Activated CD4-positive, alpha-beta memory T cell treated with anti-CD3 and anti-CD28 coated beads, Interleukin-2, amount 10 ng/mL, durations not matched to agents 7 days and 5 days (primary cell): ENCODE data around the gene GALNT8. TPM values are rescaled to one million over a fixed set of nuclear protein-coding genes. Genes with fewer than 3 reads are reported as not detected.

Experiments
- CTCF ChIA-PET: fragments of 350-600 bp; sonication (Branson Sonifier 250); formaldehyde crosslinking; loops from one replicate; lab custom pipeline; 2021; ENCODE audit warnings: antibody characterized with exemption, inconsistent platforms; lab: Charles Lee
- POLR2A ChIA-PET: fragments of 350-600 bp; sonication (Branson Sonifier 250); formaldehyde crosslinking; loops from one replicate; lab custom pipeline; 2021; ENCODE audit warnings: antibody characterized with exemption; lab: Charles Lee
- DNase-seq: peaks from one replicate; pipeline ENCODE4 v3.0.0-alpha.2; 2020
- H3K27ac Mint-ChIP-seq: one replicate; pipeline ENCODE4 v1.8.0; 2021; ENCODE audit warnings: mild to moderate bottlenecking, mixed read lengths
- H3K27me3 Mint-ChIP-seq: one replicate; pipeline ENCODE4 v1.8.0; 2021; ENCODE audit warnings: mixed read lengths
- H3K36me3 Mint-ChIP-seq: one replicate; pipeline ENCODE4 v1.8.0; 2021; ENCODE audit warnings: low read depth, mixed read lengths
- H3K4me1 Mint-ChIP-seq: one replicate; pipeline ENCODE4 v1.8.0; 2021; ENCODE audit warnings: mixed read lengths
- H3K4me3 Mint-ChIP-seq: one replicate; pipeline ENCODE4 v1.8.0; 2021; ENCODE audit warnings: mild to moderate bottlenecking, mixed read lengths
- H3K9me3 Mint-ChIP-seq: one replicate; pipeline ENCODE4 v1.8.0; 2021; ENCODE audit warnings: mixed read lengths
- total RNA-seq, 2 experiments: library from RNA; stranded (reverse); gene quantifications; one replicate each; pipeline ENCODE4 v1.2.3, GENCODE V29; 2021

Gene GALNT8
- total RNA-seq, 2 experiments from 2014 or later, result 1.8 to 2.0 TPM

DNA sequence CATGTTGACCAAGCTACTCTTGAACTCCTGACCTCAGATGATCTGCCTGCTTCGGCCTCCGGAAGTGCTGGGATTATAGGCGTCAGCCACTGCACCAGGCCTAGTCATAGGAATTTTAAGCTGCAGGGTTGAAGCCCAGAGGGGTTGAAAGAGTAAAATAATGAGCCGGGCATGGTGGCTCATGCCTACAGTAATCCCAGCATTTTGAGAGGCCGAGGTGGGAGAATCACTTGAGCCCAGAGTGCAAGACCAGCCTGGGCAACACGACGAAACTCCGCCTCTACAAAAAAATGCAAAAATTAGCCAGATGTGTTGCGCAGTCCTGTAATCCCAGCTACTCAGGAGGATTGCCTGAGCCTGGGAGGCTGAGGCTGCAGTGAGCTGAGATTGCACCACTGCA is 69.6 kb downstream of the GALNT8 start:
- no peak overlapping the region for H3K4me3 Mint-ChIP-seq
- H3K4me1 Mint-ChIP-seq, result no peaks in the 10 kb centered on the region
- peaks cover 5% of the 10 kb centered on the region for H3K27me3 Mint-ChIP-seq
- H3K9me3 Mint-ChIP-seq, result no peaks in the 10 kb centered on the region
- no peak overlapping the region for H3K27ac Mint-ChIP-seq
- POLR2A ChIA-PET, result no interaction called here
- CTCF ChIA-PET, result no interaction called here
- DNase-seq, result no peak
- no peaks in the 10 kb centered on the region for H3K36me3 Mint-ChIP-seq

DNA sequence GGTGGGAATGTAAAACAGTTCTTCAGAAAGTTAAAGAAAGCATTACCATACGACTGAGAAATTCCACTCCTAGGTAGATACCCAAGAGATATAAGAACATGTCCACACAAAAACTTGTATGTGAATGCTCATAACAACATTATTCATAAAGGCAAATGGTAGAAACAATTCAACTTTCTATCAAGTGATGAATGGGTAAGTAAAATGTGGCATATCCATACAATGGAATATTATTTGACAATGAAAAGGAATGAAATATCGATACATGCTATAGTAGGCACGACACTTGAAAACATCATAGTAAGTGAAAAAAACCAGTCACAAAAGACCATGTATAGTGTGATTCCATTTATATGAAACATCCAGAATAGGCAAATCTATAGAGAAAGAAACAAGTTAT is 71.3 kb downstream of the GALNT8 start:
- Mint-ChIP-seq H3K27ac (no peak overlapping the region), H3K4me1 (no peaks in the 10 kb centered on the region), H3K36me3 (no peaks in the 10 kb centered on the region), H3K4me3 (no peak overlapping the region), H3K27me3 (peaks cover 2% of the 10 kb centered on the region), H3K9me3 (no peaks in the 10 kb centered on the region)
- no peak for DNase-seq
- CTCF ChIA-PET, result no interaction called here
- POLR2A ChIA-PET, result no interaction called here

DNA sequence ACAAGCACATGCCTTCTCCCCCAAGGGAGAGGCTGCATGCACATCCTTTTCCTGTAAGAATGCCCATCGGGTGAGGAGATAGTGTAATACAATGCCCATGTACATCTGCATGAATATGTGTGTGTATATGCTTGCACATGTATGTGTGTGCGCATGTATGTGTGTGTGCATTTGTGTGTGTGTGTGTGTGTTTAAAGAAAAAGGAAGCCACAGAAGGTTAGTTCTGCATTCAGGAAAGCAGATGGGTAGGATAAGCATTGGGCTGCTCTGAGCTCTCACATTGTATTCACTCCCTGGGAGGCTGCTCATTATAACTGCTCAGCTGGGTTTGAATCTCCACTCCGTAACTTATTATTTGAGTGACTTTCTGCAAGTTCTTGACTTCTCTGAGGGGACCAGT is 74.3 kb downstream of the GALNT8 start:
- ChIA-PET POLR2A (no interaction called here), CTCF (no interaction called here)
- H3K9me3 Mint-ChIP-seq, result no peaks in the 10 kb centered on the region
- H3K4me3 Mint-ChIP-seq, result no peak overlapping the region
- DNase-seq, result no peak
- peaks cover 21% of the 10 kb centered on the region for H3K27me3 Mint-ChIP-seq
- H3K27ac Mint-ChIP-seq, result no peak overlapping the region
- H3K36me3 Mint-ChIP-seq, result no peaks in the 10 kb centered on the region
- H3K4me1 Mint-ChIP-seq, result no peaks in the 10 kb centered on the region

DNA sequence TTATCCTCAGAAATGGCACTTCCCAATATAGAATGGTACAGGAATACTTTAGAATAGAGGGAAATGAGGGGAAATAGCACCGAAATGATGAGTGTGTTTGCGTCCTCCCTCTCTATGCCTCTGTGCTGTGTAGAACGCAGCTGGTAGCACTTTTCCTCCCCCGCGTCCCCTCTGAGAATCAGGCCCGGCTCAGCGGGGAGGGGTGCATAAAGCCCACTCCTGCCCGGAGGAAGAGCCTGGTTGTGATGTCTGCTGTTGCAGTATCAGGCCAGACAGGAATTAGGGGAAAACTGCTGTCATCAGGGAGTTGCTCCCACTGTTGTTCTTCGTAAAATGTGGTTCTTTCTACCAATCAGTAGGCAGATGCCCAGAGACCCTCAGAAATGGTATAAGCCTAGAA is 76.0 kb downstream of the GALNT8 start:
- Mint-ChIP-seq H3K9me3 (no peaks in the 10 kb centered on the region), H3K36me3 (no peaks in the 10 kb centered on the region), H3K4me3 (no peak overlapping the region), H3K27me3 (peaks cover 29% of the 10 kb centered on the region), H3K4me1 (no peaks in the 10 kb centered on the region), H3K27ac (no peak overlapping the region)
- no peak for DNase-seq
- ChIA-PET POLR2A (no interaction called here), CTCF (no interaction called here)

DNA sequence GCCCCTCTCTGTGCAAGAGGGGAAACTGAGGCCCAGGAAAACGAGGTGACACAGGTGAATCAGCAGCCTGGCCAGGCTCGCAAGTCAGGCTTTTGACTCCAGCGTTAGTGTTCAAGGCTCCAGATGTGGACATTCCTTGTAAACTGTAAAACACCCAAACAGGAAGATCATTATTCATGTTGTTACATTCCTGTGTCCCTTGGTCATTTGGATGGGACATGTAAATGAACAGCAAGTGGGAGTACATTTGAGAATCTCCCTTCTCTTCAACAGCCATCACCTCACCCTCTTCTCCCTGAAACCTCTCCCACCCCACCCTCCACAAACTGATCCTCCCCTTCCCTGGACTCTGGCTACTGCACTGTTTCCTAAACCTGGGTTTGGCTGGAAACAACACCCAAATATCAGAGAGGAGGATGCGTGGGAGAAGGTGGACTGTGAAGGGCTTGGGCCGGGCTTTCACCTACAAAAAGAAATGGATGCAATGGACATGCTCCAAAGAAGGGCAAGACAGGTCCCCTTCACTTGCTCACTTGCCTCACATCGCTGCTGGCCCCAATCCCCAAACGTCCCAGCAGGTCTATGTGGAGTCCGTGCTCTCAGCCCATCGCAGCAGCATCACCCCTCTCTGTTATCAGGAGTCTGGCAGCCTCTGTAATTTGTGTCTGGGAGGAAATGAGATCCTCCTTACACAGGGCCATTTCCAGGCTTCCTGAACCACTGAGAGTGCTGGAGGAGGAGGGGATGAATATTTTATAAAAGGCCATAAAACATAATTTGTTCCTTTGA is 76.7 kb downstream of the GALNT8 start:
- no peak for DNase-seq
- CTCF ChIA-PET, result no interaction called here
- Mint-ChIP-seq H3K36me3 (no peaks in the 10 kb centered on the region), H3K4me1 (no peaks in the 10 kb centered on the region), H3K9me3 (no peaks in the 10 kb centered on the region), H3K27ac (no peak overlapping the region), H3K4me3 (no peak overlapping the region), H3K27me3 (peaks cover 32% of the 10 kb centered on the region)
- POLR2A ChIA-PET, result no interaction called here

DNA sequence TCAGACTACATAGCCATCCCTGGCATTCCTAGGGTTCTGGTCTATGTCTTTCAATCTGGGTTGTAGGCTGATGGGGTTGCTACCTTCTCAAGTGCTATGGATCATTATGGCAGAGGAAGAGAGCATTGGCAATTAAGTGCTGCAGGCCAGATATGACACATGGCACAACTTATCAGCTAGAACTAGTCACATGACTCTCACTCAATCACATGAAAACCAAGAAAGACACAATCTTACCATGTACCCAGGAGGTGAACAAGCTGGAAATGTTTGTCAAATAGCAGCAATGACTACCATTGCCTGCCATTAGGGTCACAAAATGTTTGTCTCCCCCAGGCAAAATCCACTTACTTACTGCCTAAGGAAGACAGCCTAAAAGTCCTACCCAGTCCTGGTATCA is 80.4 kb downstream of the GALNT8 start:
- Mint-ChIP-seq H3K36me3 (no peaks in the 10 kb centered on the region), H3K4me1 (no peaks in the 10 kb centered on the region), H3K27ac (no peak overlapping the region), H3K9me3 (no peaks in the 10 kb centered on the region), H3K4me3 (no peak overlapping the region), H3K27me3 (peaks cover 41% of the 10 kb centered on the region)
- no peak for DNase-seq
- POLR2A ChIA-PET, result interaction anchor here (0.6 kb wide), 1 partner anchor 260 kb away, joined by 3 read pairs; no protein-coding TSS in a partner anchor
- CTCF ChIA-PET, result no interaction called here

DNA sequence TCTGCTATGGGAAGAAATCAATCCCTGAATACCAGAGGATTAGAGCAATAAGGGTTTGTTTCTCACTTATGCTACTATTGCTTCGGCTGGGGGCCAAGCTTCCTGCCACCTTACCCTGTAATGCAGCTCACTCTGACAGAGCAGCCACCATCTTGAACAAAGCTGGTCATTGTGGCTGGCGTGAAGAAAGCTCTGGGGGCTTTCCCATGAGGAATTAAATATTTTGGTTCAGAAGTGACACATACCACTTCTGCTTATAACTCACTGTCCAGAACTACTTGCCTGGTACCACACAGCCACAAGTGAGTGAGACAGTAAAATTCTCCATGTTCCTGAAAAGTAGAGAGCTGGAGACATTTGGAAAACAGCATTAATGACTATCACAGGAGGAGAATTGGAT is 82.6 kb downstream of the GALNT8 start:
- H3K9me3 Mint-ChIP-seq, result no peaks in the 10 kb centered on the region
- H3K27ac Mint-ChIP-seq, result no peak overlapping the region
- no peak for DNase-seq
- POLR2A ChIA-PET, result no interaction called here
- no peak overlapping the region for H3K4me3 Mint-ChIP-seq
- CTCF ChIA-PET, result interaction anchor here (6.7 kb wide), 1 partner anchor 53 kb away, joined by 32 read pairs; no protein-coding TSS in a partner anchor
- peaks cover 18% of the 10 kb centered on the region for H3K4me1 Mint-ChIP-seq
- H3K36me3 Mint-ChIP-seq, result peaks cover 9% of the 10 kb centered on the region
- peaks cover 35% of the 10 kb centered on the region for H3K27me3 Mint-ChIP-seq

DNA sequence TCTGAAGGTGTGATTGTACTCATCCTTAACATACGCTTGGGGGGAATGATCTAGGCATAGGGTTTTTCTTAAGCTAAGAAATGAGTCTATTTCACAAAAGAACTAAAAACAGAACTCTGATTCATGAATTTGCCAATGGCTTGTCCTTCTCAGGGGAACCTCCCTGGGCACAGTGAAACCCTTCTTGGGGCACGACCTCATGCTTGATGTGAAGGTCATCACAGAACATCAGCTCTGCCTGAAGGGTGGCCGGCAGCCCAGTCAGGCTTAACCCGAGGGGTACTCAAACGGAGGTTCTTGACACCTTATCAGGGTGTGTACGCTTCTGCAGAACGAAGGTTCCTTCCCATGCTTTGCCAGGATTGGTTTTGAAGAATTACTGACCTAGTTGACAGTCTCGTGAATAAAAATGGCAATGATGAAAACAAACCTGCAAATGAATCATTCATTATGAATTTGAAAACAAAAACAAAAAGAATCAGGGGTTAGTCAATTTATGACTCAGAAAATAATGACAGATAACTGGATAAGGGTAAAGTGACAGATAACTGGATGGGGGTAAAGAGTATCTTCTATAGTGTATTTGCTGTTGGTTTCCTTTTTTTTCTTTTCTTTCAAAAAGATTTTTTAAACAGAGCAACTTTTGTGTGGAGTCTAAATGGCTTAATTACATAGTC is 86.4 kb downstream of the GALNT8 start:
- no peaks in the 10 kb centered on the region for H3K9me3 Mint-ChIP-seq
- POLR2A ChIA-PET, result interaction anchor here (0.6 to 4.8 kb wide), 3 partner anchors 10 to 28 kb away, joined by 3 to 52 read pairs (median 3); no protein-coding TSS in a partner anchor
- no peak for DNase-seq

DNA sequence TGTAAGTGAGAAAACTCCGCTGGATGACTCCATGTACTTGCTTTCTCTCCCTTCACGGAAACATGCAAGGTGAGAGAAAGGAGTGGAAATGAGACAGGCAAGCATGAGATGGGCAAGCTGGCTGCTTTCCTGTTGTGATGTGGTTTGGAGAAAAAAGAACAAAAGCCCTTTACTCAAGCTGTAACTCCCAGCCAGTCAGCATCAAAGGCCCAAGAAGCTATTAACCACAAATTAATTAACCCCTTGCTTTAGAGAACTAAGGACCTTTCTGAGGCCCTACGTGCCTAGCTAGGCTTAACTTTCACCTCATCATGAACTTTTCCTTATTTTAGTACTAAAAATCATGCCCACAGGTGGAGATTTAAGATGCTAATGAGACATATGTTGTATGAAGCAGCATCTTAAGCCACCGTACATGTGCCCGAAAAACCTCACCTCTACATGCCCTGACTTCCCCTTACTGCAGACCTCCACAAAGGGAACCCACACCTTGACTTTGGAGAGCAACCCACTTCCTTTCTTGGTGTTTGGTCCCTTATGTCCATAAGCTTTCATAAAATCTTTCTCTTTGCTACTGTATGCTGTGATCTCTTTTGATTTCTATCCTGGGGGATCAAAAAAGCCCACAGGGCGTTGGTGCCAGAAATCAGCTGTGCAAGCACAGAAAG is 87.0 kb downstream of the GALNT8 start:
- ChIA-PET CTCF (interaction anchor here (1.6 to 6.7 kb wide), 2 partner anchors 42 to 49 kb away, joined by 5 to 32 read pairs; no protein-coding TSS in a partner anchor), POLR2A (interaction anchor here (0.6 to 4.8 kb wide), 3 partner anchors 9 to 27 kb away, joined by 3 to 52 read pairs (median 3); no protein-coding TSS in a partner anchor)
- Mint-ChIP-seq H3K9me3 (no peaks in the 10 kb centered on the region), H3K4me1 (peaks cover 44% of the 10 kb centered on the region), H3K27me3 (peaks cover 14% of the 10 kb centered on the region), H3K36me3 (peaks cover 28% of the 10 kb centered on the region), H3K27ac (peak overlapping the region; percentile 28), H3K4me3 (no peak overlapping the region)
- DNase-seq, result no peak

More for the DNA sequence above, 86.4 kb downstream of the GALNT8 start:
- H3K27me3 Mint-ChIP-seq, result peaks cover 19% of the 10 kb centered on the region
- H3K4me1 Mint-ChIP-seq, result peaks cover 43% of the 10 kb centered on the region
- H3K4me3 Mint-ChIP-seq, result no peak overlapping the region
- no peak overlapping the region for H3K27ac Mint-ChIP-seq
- CTCF ChIA-PET, result interaction anchor here (6.7 kb wide), 1 partner anchor 49 kb away, joined by 32 read pairs; no protein-coding TSS in a partner anchor
- H3K36me3 Mint-ChIP-seq, result peaks cover 26% of the 10 kb centered on the region

DNA sequence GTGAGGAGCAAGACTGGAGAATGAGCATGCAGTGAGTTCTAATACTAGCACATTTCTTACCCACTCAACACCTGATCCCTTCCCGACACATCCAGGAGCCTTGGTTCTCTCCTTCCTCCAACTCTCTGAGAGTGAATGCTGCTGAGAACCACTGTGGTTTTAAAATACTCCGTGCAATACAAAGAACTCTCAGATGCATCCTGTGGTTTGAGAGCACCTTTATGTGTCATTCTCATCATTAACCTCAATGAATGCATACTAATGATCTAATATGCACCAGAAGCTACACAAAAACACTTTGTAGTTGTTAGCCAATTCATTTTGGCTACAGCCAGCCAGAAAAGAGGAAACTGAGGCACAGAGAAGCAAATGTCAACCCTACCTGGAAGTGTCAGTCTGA is 87.6 kb downstream of the GALNT8 start:
- POLR2A ChIA-PET, result interaction anchor here (0.6 to 4.8 kb wide), 3 partner anchors 20 to 27 kb away, joined by 3 to 52 read pairs (median 3); no protein-coding TSS in a partner anchor
- Mint-ChIP-seq H3K36me3 (peaks cover 28% of the 10 kb centered on the region), H3K27me3 (peaks cover 14% of the 10 kb centered on the region), H3K9me3 (no peaks in the 10 kb centered on the region), H3K4me3 (no peak overlapping the region), H3K27ac (peak overlapping the region; percentile 28), H3K4me1 (peaks cover 44% of the 10 kb centered on the region)
- DNase-seq, result no peak
- CTCF ChIA-PET, result interaction anchor here (0.8 to 6.7 kb wide), 3 partner anchors 22 to 48 kb away, joined by 3 to 32 read pairs (median 5); no protein-coding TSS in a partner anchor

DNA sequence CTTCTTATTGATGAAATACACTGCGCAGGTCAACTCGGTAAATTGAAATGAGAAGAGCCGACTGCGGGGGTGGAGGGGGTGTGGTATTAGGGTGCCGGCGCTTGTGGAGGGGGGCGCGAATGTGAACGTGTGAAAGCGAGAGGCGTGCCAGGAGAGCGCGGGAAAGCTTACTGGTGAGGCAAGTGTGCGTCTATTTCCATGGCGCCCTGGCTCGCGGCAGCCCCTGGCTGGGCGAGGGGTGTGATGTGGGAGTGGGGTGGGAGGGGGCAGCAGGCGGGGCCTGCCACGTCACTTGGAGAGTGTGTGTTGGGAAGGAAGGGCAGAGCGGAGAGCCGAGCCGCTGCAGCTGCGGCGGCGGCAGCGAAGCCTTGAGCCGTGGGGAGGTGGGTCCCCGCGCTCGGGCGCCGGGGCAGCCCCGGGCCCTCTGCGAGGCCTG is 88.8 kb downstream of the GALNT8 start:
- H3K4me1 Mint-ChIP-seq, result peaks cover 47% of the 10 kb centered on the region
- no peak for DNase-seq
- peaks cover 14% of the 10 kb centered on the region for H3K27me3 Mint-ChIP-seq
- peak overlapping the region; percentile 38 for H3K4me3 Mint-ChIP-seq
- ChIA-PET CTCF (interaction anchor here (1.9 to 6.7 kb wide), 2 partner anchors 20 to 47 kb away, joined by 6 to 32 read pairs; no protein-coding TSS in a partner anchor), POLR2A (interaction anchor here (1.0 to 4.8 kb wide), 2 partner anchors 19 to 160 kb away, joined by 3 to 52 read pairs; no protein-coding TSS in a partner anchor)
- no peak overlapping the region for H3K27ac Mint-ChIP-seq
- H3K9me3 Mint-ChIP-seq, result no peaks in the 10 kb centered on the region
- H3K36me3 Mint-ChIP-seq, result peaks cover 29% of the 10 kb centered on the region

DNA sequence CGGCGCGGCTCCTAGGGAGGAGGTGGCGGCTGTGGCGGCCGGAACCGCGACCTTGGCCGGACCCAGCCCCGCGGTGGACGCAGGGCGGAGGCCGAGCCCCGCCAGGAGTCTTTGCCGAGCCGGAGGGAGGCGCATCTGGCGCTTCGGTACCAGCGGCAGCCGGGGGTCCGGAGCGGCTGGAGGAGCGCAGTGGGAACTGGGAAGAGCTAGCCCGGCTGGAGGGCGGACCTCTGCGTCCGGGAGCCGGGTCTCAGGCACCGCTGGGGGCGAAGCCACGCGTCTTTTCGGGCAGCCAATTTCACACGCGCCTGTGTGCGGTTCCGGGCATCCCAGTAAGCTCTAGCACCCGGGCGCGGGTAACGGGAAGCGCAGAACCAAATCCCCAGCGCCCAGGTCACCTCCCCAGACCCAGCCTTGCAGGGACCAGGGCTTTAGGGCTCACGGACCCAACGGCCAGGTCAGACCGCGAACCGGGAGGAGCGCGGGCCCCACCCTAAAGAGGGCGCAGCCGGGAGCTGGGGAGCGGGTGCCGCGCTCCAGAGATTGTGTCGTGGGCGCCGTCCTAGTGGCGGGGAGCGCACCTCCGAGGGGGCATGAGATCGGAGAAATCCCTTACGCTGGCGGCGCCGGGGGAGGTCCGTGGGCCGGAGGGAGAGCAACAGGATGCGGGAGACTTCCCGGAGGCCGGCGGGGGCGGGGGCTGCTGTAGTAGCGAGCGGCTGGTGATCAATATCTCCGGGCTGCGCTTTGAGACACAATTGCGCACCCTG is 89.4 kb downstream of the GALNT8 start:
- Mint-ChIP-seq H3K4me3 (peak overlapping the region; percentile 70), H3K36me3 (peaks cover 29% of the 10 kb centered on the region), H3K9me3 (no peaks in the 10 kb centered on the region), H3K27me3 (peaks cover 11% of the 10 kb centered on the region), H3K4me1 (peaks cover 47% of the 10 kb centered on the region), H3K27ac (no peak overlapping the region)
- ChIA-PET POLR2A (interaction anchor here (1.0 to 4.8 kb wide), 3 partner anchors 18 to 160 kb away, joined by 3 to 52 read pairs (median 3); no protein-coding TSS in a partner anchor), CTCF (interaction anchor here (1.3 to 6.7 kb wide), 3 partner anchors 15 to 46 kb away, joined by 3 to 32 read pairs (median 6); no protein-coding TSS in a partner anchor)
- peak; percentile 32 for DNase-seq
